GM19452 (cell line): ENCODE measurements around the gene KCNQ1OT1.
"Not testable (repeated sequence)": the region's sequence is repeated elsewhere in the genome, so short reads cannot be mapped to it uniquely, and the experiment has no call there.

ENCODE experiments used
- ATAC-seq: cut with Tn5 transposase; IDR thresholded peaks from one replicate; pipeline ENCODE4 v1.9.1; 2021; ENCODE audit not compliant: unreplicated experiment

Gene KCNQ1OT1

GRCh38 chr11:2655016-2655719 lies 44.6 kb downstream of the KCNQ1OT1 start:
- no peak for ATAC-seq

GRCh38 chr11:2653930-2654739 lies 45.7 kb downstream of the KCNQ1OT1 start:
- ATAC-seq, result no peak

- ATAC-seq, result no peak
Observed at GRCh38 chr11:2653198-2653551, 46.6 kb downstream of the KCNQ1OT1 start.

- ATAC-seq, result no peak
Observed at GRCh38 chr11:2652333-2653197, 47.2 kb downstream of the KCNQ1OT1 start.

GRCh38 chr11:2651826-2652271 lies 47.9 kb downstream of the KCNQ1OT1 start:
- ATAC-seq, result no peak

GRCh38 chr11:2651054-2651617 lies 48.7 kb downstream of the KCNQ1OT1 start:
- ATAC-seq, result no peak

- no peak for ATAC-seq
Observed at GRCh38 chr11:2650343-2650867, 49.4 kb downstream of the KCNQ1OT1 start.

- no peak for ATAC-seq
Observed at GRCh38 chr11:2649848-2650247, 49.9 kb downstream of the KCNQ1OT1 start.

GRCh38 chr11:2649400-2649799 lies 50.4 kb downstream of the KCNQ1OT1 start:
- no peak for ATAC-seq

GRCh38 chr11:2647953-2648352 lies 51.8 kb downstream of the KCNQ1OT1 start:
- no peak for ATAC-seq

- no peak for ATAC-seq
Observed at GRCh38 chr11:2647167-2647566, 52.6 kb downstream of the KCNQ1OT1 start.

GRCh38 chr11:2645779-2646118 lies 54.0 kb downstream of the KCNQ1OT1 start:
- ATAC-seq, result no peak

- no peak for ATAC-seq
Observed at GRCh38 chr11:2644844-2645778, 54.7 kb downstream of the KCNQ1OT1 start.

- no peak for ATAC-seq
Observed at GRCh38 chr11:2643746-2644145, 56.0 kb downstream of the KCNQ1OT1 start.

- ATAC-seq, result no peak
Observed at GRCh38 chr11:2641623-2642022, 58.2 kb downstream of the KCNQ1OT1 start.

GRCh38 chr11:2639763-2640162 lies 60.0 kb downstream of the KCNQ1OT1 start:
- ATAC-seq, result not testable (repeated sequence)

- ATAC-seq, result no peak
Observed at GRCh38 chr11:2631161-2631560, 68.6 kb downstream of the KCNQ1OT1 start.

GRCh38 chr11:2630679-2631078 lies 69.1 kb downstream of the KCNQ1OT1 start:
- ATAC-seq, result no peak

GRCh38 chr11:2625183-2625582 lies 74.6 kb downstream of the KCNQ1OT1 start:
- ATAC-seq, result no peak

- no peak for ATAC-seq
Observed at GRCh38 chr11:2621894-2622293, 77.9 kb downstream of the KCNQ1OT1 start.
